GM21723 (cell line): ENCODE measurements around the gene TEX2.
A peak's percentile ranks its signal among the peaks of the same experiment; 100 is the strongest.

Experiments
- ATAC-seq: cut with Tn5 transposase; IDR thresholded peaks from one replicate; pipeline ENCODE4 v1.9.1; 2021; ENCODE audit warnings: mild to moderate bottlenecking, moderate library complexity; ENCODE audit not compliant: unreplicated experiment

The TEX2 gene

GRCh38 chr17:64263000-64263766, at the start of gene TEX2:
TSS of gene TEX2 (minus strand) at chr17:64263260. CDS start at chr17:64214217, 49,043 bp downstream.
- peak; percentile 82 for ATAC-seq

DNA sequence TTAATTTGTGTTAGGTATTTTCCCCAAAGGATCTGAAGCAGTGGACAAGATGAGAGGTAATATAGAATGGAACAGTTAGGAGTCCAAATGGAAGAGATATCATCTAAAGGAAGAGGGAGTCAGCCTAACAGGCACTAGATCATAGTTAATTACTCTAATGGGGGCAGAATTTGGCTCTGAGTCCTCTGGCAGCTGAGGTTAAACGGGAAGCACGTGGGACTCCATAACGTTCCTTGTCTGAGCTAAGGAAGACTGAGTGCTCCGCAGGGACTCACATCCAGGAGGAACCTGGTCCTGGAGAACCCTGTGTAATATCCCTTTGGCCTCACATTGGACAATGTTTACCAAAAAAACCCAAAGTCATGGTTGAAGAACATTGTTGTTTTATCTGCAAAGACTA, 46.6 kb upstream of the TEX2 start:
- no peak for ATAC-seq

DNA sequence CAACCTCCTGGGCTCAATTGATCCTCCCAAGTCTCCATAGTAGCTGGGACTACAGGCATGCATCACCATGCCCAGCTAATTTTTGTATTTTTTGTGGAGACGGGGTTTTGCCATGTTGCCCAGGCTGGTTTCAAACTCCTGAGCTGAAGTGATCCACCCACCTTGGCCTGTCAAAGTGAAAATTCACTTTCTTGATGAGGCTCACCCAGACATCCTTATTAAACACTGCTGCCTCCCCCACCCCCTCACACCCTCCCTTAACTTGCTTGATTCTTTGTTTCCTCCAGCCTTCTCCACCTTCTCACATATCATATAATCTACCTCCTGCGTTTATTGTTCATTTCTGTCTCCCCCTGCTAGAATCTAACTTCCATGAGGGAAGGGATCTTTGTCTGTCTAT, 46.0 kb upstream of the TEX2 start:
- no peak for ATAC-seq

GRCh38 chr17:64306850-64307463, 43.9 kb upstream of the TEX2 start:
- ATAC-seq: no peak

DNA sequence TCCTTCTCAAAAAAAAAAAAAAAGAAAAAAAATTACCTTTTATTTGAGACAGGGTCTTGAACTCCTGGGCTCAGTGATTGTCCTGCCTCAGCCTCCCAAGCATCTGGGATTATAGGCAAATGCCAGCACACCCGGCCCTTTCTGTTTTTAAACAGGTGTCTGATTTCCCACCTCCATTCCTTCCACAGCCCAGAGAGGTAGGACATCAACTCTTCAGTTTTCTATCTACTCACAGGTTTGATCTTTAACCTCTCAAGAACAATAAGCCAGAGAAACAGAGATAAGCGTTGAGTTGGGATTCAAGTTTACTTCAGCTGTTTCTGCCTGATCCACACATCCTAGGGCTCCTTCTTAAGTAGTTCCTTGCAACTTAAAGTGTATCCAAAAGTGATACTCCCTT, 41.5 kb upstream of the TEX2 start:
- ATAC-seq: no peak

DNA sequence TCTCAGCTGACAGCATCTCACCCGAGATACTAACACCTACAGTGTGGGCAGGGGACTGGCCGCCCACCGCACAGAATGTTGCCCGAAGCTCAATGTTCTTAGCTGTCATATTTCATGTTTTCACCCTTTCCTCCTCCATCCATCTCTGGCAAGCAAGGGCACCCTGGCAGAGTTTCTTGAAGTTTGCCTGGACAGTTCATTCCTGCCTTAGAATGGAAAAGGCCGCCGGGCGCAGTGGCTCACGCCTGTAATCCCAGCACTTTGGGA, 37.6 kb upstream of the TEX2 start:
- ATAC-seq: no peak

GRCh38 chr17:64297467-64298088, 34.5 kb upstream of the TEX2 start:
- ATAC-seq: no peak

- ATAC-seq: no peak
These were observed 33.2 kb upstream of the TEX2 start for GRCh38 chr17:64296246-64296645.

DNA sequence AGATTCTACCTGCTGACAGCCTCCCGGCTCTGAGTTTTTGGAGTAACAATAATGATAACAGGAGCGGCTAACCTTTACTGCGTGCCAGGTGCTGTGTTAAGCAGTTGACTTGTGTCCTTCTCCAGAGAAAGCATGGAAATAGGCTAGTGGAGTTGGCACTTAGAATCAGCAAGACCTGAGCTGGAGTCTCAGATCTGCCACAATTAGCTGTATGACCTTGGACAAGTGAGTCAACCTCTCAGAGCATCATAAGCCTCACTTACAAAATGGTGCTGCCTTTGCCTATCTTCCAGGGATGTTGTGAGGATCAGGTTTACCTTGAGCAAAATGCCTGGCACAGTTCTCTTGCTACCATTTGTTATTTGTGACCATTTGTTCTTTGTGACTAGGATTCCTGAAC, 32.1 kb upstream of the TEX2 start:
- ATAC-seq: no peak

- no peak for ATAC-seq
These were observed 28.3 kb upstream of the TEX2 start for GRCh38 chr17:64291268-64291851.

GRCh38 chr17:64289741-64290141, 26.7 kb upstream of the TEX2 start:
- no peak for ATAC-seq

GRCh38 chr17:64282753-64283080, 19.7 kb upstream of the TEX2 start:
- no peak for ATAC-seq

DNA sequence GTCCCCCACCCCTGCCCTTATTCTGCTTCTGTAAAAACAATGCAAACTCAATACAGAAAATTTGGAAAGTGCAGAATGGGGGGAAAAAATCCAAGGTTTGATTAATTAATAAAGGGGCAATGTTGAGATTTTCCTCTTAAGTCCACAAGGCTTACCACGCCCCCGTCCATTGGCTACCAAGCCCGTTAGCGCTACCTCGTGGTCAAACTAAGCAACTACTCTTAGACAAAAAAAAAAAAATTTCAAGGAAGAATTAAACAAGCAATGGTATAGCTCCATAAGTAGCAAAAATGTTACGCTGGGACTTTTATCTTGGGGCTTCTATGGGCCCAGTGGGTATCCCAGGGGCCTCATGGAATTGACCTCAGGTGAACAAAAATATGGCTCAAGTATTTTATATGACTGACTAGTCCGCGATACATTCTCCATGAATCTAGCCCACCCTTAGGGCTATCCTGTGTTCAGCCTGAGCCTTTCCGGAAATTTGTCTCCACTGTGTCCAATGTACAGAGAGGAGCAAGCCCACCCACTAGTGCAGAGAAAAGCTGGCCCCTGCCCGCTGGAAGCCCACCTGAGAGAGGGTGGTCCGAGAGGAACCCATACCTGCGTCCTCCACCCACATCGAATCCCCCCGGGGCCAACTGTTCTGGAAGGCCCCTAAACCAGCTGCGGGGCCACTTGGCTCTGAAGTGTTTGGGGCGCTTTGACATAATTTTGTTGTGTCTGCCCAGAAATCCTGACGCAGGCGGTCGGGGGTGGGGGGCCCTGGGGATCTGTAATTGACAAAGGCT, 19.1 kb upstream of the TEX2 start:
- no peak for ATAC-seq

- ATAC-seq: no peak
These were observed 15.6 kb upstream of the TEX2 start for GRCh38 chr17:64278614-64279013.

- no peak for ATAC-seq
These were observed 14.9 kb upstream of the TEX2 start for GRCh38 chr17:64277831-64278562.

DNA sequence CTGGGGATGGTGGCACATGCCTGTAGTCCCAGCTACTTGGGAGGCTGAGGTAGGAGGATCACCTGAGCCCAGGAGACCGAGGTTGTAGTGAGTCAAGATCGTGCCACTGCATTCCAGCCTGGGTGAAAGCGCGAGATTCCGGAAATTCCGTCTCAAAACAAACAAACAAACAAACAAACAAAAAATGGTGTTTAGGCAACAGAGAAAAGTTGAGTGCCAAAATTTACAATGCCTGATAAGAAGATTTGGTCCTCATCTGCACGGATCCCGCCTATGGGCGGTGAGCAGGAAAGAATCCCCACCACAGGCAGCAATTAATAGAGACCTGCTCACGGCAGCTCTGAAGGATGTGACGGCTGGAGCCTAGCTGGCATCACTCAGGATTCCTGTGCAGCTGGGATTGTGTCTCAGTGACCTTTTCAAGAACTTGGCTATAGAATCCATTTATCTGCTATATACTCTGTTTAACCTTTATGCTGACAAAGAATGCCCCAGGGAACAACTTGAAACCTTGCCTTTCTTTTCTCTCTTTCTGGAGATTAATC, 14.0 kb upstream of the TEX2 start:
- ATAC-seq: no peak

DNA sequence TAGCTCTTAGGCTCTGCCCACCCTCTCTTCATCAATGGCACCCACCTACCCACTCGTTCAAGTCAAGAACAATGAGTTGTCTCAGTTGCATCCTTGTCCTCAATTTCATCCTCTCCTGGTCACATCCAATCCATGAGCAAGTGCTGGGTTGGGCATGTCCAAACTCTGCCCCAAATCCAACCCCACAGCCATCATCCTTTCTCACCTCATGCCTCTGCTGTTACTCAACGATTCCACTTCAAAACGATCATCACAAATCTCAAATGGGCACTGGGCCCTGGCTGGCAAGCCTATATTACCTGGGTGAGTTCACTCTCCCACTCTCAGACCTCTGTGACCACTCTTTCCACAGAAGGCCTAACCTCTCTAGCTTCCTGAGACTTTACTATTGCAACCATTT, 12.0 kb upstream of the TEX2 start:
- no peak for ATAC-seq

GRCh38 chr17:64273006-64273405, 9.9 kb upstream of the TEX2 start:
- no peak for ATAC-seq

DNA sequence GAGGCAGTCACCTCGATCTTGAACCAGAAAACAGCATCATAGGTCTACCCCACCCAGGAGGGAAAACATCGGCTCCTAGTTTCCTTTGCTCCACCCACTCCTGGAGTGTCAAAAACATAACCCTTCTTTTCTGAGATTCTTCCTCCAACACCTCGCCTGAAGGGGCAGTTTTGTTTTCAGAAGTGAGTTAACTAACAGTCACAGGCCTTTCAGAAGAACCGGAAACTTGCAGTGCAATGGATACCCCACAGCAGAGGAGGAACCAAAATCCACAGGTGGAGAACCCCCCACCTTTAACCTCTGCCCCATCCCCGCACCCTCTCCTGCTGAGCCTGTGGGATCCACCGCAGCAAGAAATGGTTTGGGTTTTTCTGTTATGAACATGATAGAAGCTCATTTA, 7.8 kb upstream of the TEX2 start:
- no peak for ATAC-seq
